GM19455 (cell line): ENCODE results near the gene STAT4.
A peak's percentile ranks its signal among the peaks of the same experiment; 100 is the strongest.

Experiments used
- ATAC-seq: cut with Tn5 transposase; IDR thresholded peaks from one replicate; pipeline ENCODE4 v1.9.1; 2021; ENCODE audit not compliant: unreplicated experiment

STAT4 gene

DNA sequence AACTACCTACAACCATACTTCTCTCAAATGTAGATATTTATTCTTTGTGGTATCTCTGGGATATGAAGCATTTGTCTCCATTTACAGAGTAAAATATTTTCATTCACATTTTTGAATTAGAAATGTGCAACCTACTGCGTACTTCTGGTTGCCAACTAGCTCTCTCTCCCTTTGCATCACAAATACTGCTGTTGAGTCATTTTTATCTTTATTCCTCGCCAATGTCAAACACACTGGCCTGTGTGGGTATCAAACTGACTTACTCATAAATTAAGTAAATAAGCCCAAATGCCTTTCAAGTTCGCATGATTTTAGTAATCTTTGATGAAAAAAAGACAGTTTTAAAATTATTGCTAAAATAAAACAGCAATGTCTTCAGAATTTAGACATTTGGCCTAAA, 67.3 kb downstream of the STAT4 start:
- no peak for ATAC-seq

DNA sequence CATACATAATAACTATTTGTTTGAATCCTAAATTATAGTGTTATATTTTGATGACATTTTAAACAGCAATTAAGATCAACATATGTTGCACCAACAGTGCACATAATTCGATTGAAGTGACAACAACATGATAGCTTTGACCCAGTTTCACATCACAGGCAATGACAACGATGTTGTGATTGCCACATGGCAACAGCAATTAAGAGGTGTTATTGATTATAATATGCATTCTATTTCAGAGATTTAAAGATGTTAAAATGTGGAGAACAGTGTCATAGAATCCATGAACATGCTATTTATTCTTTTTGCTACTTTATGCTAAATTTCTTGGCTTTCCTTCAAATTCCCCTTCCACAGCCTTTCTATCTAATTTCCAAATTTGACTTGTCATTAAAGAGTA, 68.5 kb downstream of the STAT4 start:
- no peak for ATAC-seq

DNA sequence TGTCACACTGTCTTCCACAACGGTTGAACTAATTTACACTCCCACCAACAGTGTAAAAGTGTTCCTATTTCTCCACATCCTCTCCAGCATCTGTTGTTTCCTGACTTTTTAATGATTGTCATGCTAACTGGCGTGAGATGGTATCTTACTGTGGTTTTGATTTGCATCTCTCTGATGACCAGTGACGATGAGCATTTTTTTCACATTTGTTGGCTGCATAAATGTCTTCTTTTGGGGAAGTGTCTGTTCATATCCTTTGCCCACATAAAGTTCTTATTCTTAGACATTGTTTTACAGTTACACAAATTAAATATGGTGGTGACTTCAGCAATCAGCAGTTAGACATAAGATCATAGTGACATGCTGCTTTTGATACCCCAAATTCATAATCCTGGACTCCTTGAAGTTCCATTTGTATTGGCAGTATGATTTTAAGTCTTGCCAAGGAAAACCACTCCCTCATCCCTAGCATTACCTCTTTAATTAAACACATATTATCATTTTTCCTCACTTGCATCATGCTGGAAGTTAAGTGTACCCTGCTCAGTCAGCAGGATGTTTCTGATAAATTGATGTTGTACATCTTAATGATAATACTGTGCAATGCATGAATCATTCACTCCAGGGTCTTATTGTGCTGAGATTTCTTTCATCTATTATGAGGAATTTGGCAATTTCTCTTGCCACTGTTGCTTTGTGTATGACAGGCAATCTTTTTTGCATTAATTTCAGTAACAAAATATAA, 69.2 kb downstream of the STAT4 start:
- ATAC-seq = no peak

GRCh38 chr2:191078165-191078867, 72.5 kb downstream of the STAT4 start:
- no peak for ATAC-seq

- ATAC-seq = no peak
Measured at GRCh38 chr2:191070276-191070675, 80.5 kb downstream of the STAT4 start.

DNA sequence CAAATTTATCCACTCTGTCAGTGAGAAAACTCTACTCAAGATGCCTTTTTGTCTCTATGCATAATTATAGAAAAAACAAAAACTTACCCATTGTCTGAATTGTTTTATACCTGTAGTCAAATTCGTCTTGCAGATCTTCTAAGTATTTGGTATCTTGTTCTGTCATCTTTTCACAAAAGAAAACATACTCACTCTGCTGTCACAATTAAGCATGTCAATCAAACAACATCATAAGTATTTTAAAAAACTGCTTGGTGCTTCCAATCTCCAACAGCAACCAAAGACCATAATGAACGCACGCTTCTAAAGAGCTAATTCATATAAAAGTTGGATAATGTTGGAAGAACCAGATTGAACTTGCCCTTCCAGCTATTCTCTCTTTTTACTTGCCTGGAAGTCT, 81.2 kb downstream of the STAT4 start:
- no peak for ATAC-seq

- ATAC-seq = no peak
Measured at GRCh38 chr2:191066919-191067233, 83.9 kb downstream of the STAT4 start.

DNA sequence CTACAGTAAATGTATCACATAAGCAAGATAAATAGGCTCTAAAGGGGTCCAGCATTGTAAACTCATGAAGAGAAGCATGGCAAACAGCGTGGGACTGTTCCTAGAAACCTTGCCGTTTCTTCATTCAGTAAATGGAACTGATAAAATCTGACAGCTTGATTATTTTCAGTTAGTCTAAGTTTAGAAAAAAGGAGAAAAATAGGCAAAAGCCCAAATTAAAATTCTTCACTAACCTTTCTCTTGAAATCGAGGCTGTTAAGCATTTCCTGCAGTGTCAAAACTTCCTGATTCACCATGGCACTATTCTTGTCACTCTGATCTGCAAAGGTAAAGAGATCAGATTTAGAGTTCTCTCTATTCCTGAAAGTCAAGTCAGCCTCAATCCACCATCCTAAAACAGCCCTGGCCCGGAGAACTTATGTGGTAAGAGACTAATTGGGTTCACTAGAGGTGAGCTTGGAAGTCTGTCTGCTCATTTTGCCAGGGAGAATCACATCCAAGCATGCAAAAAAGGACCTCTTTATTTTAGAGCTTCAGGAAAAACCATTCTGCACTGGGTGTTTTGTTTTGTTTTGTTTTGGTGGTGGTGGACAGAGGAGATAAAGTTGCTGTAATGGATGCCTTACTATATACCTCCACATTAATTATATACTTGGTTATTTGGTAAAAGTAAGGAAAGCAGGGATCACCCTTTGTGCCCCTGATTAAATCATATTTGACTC, 84.4 kb downstream of the STAT4 start:
- ATAC-seq = no peak

- no peak for ATAC-seq
Measured at GRCh38 chr2:191065785-191066184, 85.0 kb downstream of the STAT4 start.

DNA sequence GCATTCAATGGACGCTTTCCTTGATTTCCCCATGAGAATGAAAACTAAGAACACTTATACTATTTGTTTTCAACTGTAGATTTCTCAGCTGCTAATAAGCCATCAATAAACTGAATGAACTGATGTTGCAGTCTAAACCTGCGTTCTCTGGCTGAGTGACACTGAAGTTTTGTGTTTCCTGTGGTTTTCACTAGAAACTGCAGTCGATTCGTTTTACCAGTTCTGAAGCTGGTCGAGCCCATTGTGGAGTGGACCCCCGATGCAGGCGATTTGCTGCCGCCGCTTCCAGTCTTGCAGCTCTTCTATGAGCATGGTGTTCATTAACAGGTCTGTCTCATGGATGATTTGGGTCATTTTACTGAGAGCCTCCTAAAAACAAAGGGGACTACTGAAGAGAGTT, 86.2 kb downstream of the STAT4 start:
- no peak for ATAC-seq

GRCh38 chr2:191063584-191063983, 87.2 kb downstream of the STAT4 start:
- no peak for ATAC-seq

GRCh38 chr2:191061381-191061980, 89.3 kb downstream of the STAT4 start:
- ATAC-seq = no peak

GRCh38 chr2:191059308-191059707, 91.5 kb downstream of the STAT4 start:
- ATAC-seq = no peak

DNA sequence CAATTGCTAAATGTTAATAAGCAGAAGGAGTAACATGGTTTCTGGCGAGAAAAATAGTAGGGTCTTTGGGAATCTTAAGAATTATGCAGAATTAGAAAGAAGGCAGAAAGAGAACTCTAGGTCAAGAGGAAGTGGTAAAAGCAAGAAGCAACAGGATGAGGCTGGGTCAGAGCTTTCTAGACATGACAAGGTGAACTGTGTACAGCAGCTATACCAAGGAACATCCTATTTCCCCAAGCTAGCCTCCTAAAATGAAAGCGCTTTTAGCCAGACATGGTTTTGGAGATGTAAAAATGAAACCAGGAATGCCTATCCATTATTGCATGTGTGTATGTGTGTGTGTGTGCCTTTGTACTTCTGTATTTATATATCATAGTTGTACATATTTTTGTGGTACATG, 94.6 kb downstream of the STAT4 start:
- no peak for ATAC-seq

- no peak for ATAC-seq
Measured at GRCh38 chr2:191053256-191053655, 97.5 kb downstream of the STAT4 start.

- ATAC-seq = peak; percentile 63
Measured at GRCh38 chr2:191051825-191052778, 98.7 kb downstream of the STAT4 start.

DNA sequence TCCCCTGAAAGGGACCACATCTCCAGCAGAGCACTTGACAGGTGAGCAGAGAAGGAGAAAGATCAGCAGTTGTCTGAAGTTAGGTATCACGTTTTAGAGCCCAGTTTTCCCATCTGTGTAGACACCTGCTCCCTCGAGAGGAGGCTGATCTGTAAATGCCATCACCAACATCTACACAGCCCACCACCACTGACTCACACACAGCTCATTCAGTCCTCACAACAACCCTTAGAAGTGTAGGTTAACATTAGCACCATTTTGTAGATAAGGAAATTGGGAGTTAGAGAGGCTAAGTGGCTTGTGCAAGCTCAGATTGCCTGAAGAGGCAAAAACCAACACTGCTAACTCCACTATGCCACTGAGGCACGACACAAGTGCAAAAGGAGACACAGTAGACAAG, 99.6 kb downstream of the STAT4 start:
- ATAC-seq = no peak

GRCh38 chr2:191050640-191050987, 100.2 kb downstream of the STAT4 start:
- ATAC-seq = no peak

- ATAC-seq = no peak
Measured at GRCh38 chr2:191049728-191050639, 100.8 kb downstream of the STAT4 start.

GRCh38 chr2:191048073-191048472, 102.7 kb downstream of the STAT4 start:
- ATAC-seq = no peak
